Upper lobe of left lung (tissue), 4 donors: ENCODE measurements around the gene IPO4.

ENCODE experiments used
- CTCF ChIP-seq, 6 experiments: fragments of 450-650 bp in 4 of 6; fragments of 200-600 bp in 2 of 6; sonication (generic) in 2 of 6; IDR thresholded peaks; one replicate each; pipeline ENCODE4 v1.5.1; 2016 to 2019; ENCODE audit warnings: antibody characterized with exemption in 6 of 6
- EP300 ChIP-seq, 4 donors: sonication (generic); formaldehyde crosslinking; IDR thresholded peaks; one replicate each; pipeline ENCODE4 v1.5.1; 2017; ENCODE audit warnings: antibody characterized with exemption in 4 of 4, control low read depth in 2 of 4
- POLR2A ChIP-seq, 4 donors: fragments of 450-650 bp; IDR thresholded peaks; one replicate each; pipeline ENCODE4 v1.5.1; 2016 to 2017; ENCODE audit warnings: antibody characterized with exemption in 4 of 4, mild to moderate bottlenecking in 2 of 4
- POLR2AphosphoS5 ChIP-seq, 2 donors: sonication (generic); formaldehyde crosslinking; IDR thresholded peaks; one replicate each; pipeline ENCODE4 v1.5.1; 2017; ENCODE audit warnings: antibody characterized with exemption in 2 of 2

GRCh38 chr14:24130717-24131548 is 57.7 kb downstream of the IPO4 start:
- TF ChIP-seq CTCF (IDR thresholded peaks at IDR 0.05) (no peak), POLR2A (IDR thresholded peaks at IDR 0.05) (no peak), EP300 (IDR thresholded peaks at IDR 0.05) (no peak), POLR2AphosphoS5 (IDR thresholded peaks at IDR 0.05) (peak in 1 of 2 donors; percentile 45)
